ENCODE data around the gene MRPL54. TPM values are rescaled to one million over a fixed set of nuclear protein-coding genes. Genes with fewer than 3 reads are reported as not detected.

The MRPL54 gene
- total and polyA plus RNA-seq, 2 experiments from 2014 or later = 57.9 to 73.0 TPM

DNA sequence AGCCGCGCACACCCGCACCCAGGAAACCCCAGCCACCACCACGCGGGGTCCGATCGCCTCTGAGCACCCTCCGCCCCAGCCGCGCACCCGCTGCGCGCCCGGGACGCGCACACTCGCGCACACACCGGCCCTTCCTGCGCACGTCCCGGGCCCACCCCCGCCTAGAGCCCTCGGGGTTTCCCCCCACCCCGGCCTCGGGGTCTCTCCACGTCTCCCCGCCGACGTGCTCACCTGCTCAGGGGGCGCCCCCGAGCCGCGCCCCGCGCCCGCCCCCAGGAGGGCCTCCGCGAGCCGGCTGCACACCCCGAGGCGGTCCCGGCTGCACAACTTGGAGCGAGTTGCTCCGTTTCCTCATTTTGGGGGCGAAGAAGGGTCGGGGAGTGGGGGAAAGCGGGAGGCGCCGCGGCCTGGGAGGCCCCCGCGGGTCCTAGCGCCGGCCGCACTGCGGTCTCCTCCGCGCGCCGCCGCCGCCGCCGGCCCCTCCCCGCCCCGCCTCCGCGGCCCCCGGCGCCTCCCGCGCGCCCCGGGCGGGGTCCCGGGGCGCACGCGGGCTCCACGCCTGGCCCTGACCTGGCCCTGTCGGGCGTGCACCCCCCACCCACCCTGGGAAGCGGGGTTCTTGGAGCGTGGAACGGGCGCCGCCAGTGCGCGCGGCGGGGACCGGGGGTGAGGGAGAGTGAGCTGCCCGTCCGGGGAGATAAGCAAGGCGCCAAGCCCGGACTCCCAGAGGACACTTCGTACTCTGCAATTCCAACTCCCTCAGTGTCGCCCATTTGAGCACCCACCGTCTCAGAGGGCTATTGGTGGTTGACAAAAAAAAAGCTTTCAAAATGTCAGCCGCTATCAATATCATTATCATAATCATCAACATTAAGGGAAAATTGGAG is 23.7 kb downstream of the MRPL54 start, which contains the start of gene MATK:
TSS of gene MATK (minus strand) at position 444 of the 887 bp plus-strand sequence. CDS start 1,246 bp downstream, outside the sequence.
- no peak within 1 kb of the TSS for H3K4me2 ChIP-seq (ENCODE audit: unreplicated experiment)
- WGBS, 2 experiments (ENCODE audit: low coverage in 1 of 2, low lambda C conversion rate in 2 of 2, missing lambda C conversion rate in 2 of 2) = 8 to 16% methylated on average over 12 to 58 of the region's 101 CpGs
- in situ Hi-C loops (cut with MboI) = no loop called here

DNA sequence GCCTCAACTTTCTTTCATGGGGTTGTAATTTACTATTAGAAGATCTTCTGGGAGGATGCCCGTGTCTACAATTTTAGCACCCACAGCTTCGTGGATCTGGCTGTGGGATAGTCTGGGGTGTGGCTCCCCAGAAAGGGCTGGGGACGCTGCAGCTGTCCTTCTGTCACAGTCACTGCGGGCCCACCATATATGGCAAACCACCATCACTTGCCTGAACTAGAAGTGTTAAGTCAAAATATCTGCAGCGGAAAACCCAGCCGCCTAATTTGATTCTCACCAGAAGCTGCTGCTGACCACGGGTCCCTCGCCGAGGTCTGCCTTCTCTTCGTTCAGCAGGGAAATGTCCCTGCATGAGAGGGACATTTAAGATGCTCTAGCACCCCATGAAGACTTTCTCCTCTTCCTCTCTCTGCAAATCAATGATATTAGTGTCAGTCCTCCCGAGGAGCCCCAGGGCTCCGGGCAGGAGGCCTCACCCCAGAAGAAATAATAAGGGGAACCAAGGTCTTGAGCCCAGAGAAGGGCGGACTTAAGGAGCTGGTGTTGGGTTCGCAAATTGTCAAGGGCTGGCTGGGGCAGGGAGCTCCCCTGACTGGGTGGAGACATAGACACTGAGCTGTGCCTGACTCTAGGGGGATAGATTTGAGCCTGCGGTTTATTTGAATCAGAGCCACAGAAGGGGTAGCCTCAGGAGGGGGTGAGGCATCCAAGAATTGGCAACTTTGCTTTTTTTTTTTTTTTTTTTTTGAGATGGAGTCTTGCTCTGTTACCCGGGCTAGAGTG is 26.7 kb downstream of the MRPL54 start:
- no peak overlapping the region for H3K27ac ChIP-seq
- H3K4me2 ChIP-seq (ENCODE audit: unreplicated experiment) = no peak overlapping the region
- H3K36me3 ChIP-seq (ENCODE audit: low read depth) = no peaks in the 10 kb centered on the region
- H4K20me1 ChIP-seq (ENCODE audit: insufficient read depth) = no peaks in the 10 kb centered on the region
- 41 to 48% methylated on average over 15 to 16 of the region's 16 CpGs for WGBS, 2 experiments (ENCODE audit: low coverage in 1 of 2, low lambda C conversion rate in 2 of 2, missing lambda C conversion rate in 2 of 2)
- no peaks in the 10 kb centered on the region for H3K9me2 ChIP-seq (ENCODE audit: insufficient read depth)
- DNase-seq = no peak
- no peaks in the 10 kb centered on the region for H3K9me3 ChIP-seq (ENCODE audit: low read depth)
- H3K9ac ChIP-seq = no peak overlapping the region
- no peak overlapping the region for H2AFZ ChIP-seq
- H3K79me2 ChIP-seq (ENCODE audit: insufficient read depth) = no peaks in the 10 kb centered on the region
- H3K4me3 ChIP-seq = no peak overlapping the region
- no peaks in the 10 kb centered on the region for H3F3A ChIP-seq (ENCODE audit: insufficient read depth)
- TF ChIP-seq EZH2phosphoT487 (IDR thresholded peaks at IDR 0.05; ENCODE audit: insufficient read depth, low read depth) (no peak), EZH2 (IDR thresholded peaks at IDR 0.05; ENCODE audit: insufficient read depth, poor library complexity, severe bottlenecking) (no peak)
- H3K4me1 ChIP-seq (ENCODE audit: insufficient read depth) = no peaks in the 10 kb centered on the region
- peaks cover 18% of the 10 kb centered on the region for H3K27me3 ChIP-seq (replicated peaks; ENCODE audit: insufficient read depth)
- in situ Hi-C loops (cut with MboI) = no loop called here

More for the DNA sequence above, 23.7 kb downstream of the MRPL54 start, which contains the start of gene MATK:
- Histone ChIP-seq H3K9me2 (ENCODE audit: insufficient read depth) (no peaks in the 10 kb centered on the region), H3K9me3 (ENCODE audit: low read depth) (no peaks in the 10 kb centered on the region), H2AFZ (no peak within 1 kb of the TSS), H3F3A (ENCODE audit: insufficient read depth) (no peaks in the 10 kb centered on the region), H3K27ac (no peak within 1 kb of the TSS), H3K27me3 (replicated peaks; ENCODE audit: insufficient read depth) (peaks cover 18% of the 10 kb centered on the region), H3K4me3 (no peak within 1 kb of the TSS), H3K79me2 (ENCODE audit: insufficient read depth) (no peaks in the 10 kb centered on the region), H3K4me1 (ENCODE audit: insufficient read depth) (no peaks in the 10 kb centered on the region), H3K9ac (no peak within 1 kb of the TSS), H3K36me3 (ENCODE audit: low read depth) (no peaks in the 10 kb centered on the region), H4K20me1 (ENCODE audit: insufficient read depth) (no peaks in the 10 kb centered on the region)
- no peak for DNase-seq
- TF ChIP-seq EZH2 (IDR thresholded peaks at IDR 0.05; ENCODE audit: insufficient read depth, poor library complexity, severe bottlenecking) (no peak), EZH2phosphoT487 (IDR thresholded peaks at IDR 0.05; ENCODE audit: insufficient read depth, low read depth) (no peak)

DNA sequence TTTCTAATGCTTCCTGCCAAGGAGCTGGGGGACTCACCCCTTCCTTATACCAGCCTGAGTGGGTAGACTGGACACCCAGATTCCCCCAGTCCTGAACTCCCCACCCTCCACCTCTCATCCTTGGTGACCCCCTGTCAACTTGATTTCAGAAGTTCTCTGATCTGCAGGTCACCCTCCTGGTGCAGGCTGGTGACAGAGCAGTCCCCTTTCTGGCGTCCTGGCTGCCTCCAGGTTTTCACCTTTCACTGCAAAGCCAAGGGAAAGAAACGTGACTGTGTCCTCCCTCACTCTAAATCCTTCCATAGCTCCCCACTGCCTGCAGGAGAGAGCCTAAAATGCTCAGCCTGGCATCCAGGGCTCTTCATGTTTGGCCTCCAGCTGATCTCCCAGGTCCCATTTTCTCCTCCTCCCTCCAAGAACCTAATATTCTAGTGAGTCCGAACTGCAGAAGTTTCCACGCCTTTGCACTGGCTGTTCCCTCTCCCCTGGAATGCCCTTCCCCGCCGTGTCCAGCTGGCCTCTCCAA is 27.8 kb downstream of the MRPL54 start:
- in situ Hi-C loops (cut with MboI) = no loop called here

DNA sequence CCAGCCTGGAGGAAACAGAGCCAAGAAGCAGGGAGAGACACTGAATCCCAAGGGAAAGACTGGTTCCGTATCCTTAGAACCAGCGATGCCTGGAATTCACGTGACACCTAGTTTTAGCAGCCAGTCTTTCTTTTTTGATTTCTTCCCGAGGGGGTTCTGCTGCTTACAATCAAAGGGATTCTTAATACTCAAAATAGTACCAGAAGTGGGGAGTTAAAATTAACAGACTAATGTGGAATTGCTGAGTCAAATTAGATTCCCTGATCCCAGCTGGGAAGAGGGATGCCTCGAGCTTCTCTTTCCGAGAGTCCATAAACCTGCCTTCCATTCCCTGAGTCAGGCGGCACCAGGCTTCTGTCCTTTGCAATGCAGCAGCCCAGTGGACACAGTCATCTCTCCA is 28.5 kb downstream of the MRPL54 start:
- H3K4me2 ChIP-seq (ENCODE audit: unreplicated experiment) = no peak overlapping the region
- no peak for DNase-seq
- 55 to 60% methylated on average over 7 of the region's 7 CpGs for WGBS, 2 experiments (ENCODE audit: low coverage in 1 of 2, low lambda C conversion rate in 2 of 2, missing lambda C conversion rate in 2 of 2)
- H3K9ac ChIP-seq = no peak overlapping the region
- H2AFZ ChIP-seq = no peak overlapping the region
- 0 out of 2 replicates have a peak, but pooled peaks cover 5% of the 10 kb centered on the region for H3K27me3 ChIP-seq (replicated peaks; ENCODE audit: insufficient read depth)
- no peak overlapping the region for H3K27ac ChIP-seq
- H3K79me2 ChIP-seq (ENCODE audit: insufficient read depth) = no peaks in the 10 kb centered on the region
- H3K9me3 ChIP-seq (ENCODE audit: low read depth) = no peaks in the 10 kb centered on the region
- H4K20me1 ChIP-seq (ENCODE audit: insufficient read depth) = no peaks in the 10 kb centered on the region
- in situ Hi-C loops (cut with MboI) = no loop called here
- no peaks in the 10 kb centered on the region for H3K36me3 ChIP-seq (ENCODE audit: low read depth)
- H3F3A ChIP-seq (ENCODE audit: insufficient read depth) = no peaks in the 10 kb centered on the region
- no peaks in the 10 kb centered on the region for H3K4me1 ChIP-seq (ENCODE audit: insufficient read depth)
- no peak overlapping the region for H3K4me3 ChIP-seq
- TF ChIP-seq EZH2 (IDR thresholded peaks at IDR 0.05; ENCODE audit: insufficient read depth, poor library complexity, severe bottlenecking) (no peak), EZH2phosphoT487 (IDR thresholded peaks at IDR 0.05; ENCODE audit: insufficient read depth, low read depth) (no peak)
- H3K9me2 ChIP-seq (ENCODE audit: insufficient read depth) = no peaks in the 10 kb centered on the region

More for the DNA sequence above, 27.8 kb downstream of the MRPL54 start:
- H3K27me3 ChIP-seq (replicated peaks; ENCODE audit: insufficient read depth) = peaks cover 10% of the 10 kb centered on the region
- DNase-seq = no peak
- no peaks in the 10 kb centered on the region for H4K20me1 ChIP-seq (ENCODE audit: insufficient read depth)
- no peaks in the 10 kb centered on the region for H3K9me2 ChIP-seq (ENCODE audit: insufficient read depth)
- WGBS, 2 experiments (ENCODE audit: low coverage in 1 of 2, low lambda C conversion rate in 2 of 2, missing lambda C conversion rate in 2 of 2) = 45 to 51% methylated on average over 6 of the region's 6 CpGs
- H3K79me2 ChIP-seq (ENCODE audit: insufficient read depth) = no peaks in the 10 kb centered on the region
- no peaks in the 10 kb centered on the region for H3F3A ChIP-seq (ENCODE audit: insufficient read depth)
- no peak overlapping the region for H2AFZ ChIP-seq
- no peaks in the 10 kb centered on the region for H3K36me3 ChIP-seq (ENCODE audit: low read depth)
- H3K4me3 ChIP-seq = no peak overlapping the region
- H3K27ac ChIP-seq = no peak overlapping the region
- H3K9ac ChIP-seq = no peak overlapping the region
- no peaks in the 10 kb centered on the region for H3K4me1 ChIP-seq (ENCODE audit: insufficient read depth)
- H3K4me2 ChIP-seq (ENCODE audit: unreplicated experiment) = no peak overlapping the region
- no peaks in the 10 kb centered on the region for H3K9me3 ChIP-seq (ENCODE audit: low read depth)
- TF ChIP-seq EZH2 (IDR thresholded peaks at IDR 0.05; ENCODE audit: insufficient read depth, poor library complexity, severe bottlenecking) = no peak
- no peak for TF ChIP-seq EZH2phosphoT487 (IDR thresholded peaks at IDR 0.05; ENCODE audit: insufficient read depth, low read depth)
